Esophagus muscularis mucosa (tissue), 3 donors: ENCODE results near the gene KRTAP22-1.

Experiments
- POLR2A ChIP-seq: fragments of 450-650 bp; IDR thresholded peaks from one replicate; pipeline ENCODE4 v1.6.1; 2017; ENCODE audit warnings: antibody characterized with exemption, moderate library complexity, mild to moderate bottlenecking, low read depth
- POLR2AphosphoS5 ChIP-seq, 2 donors: sonication (generic); formaldehyde crosslinking; IDR thresholded peaks; one replicate each; pipeline ENCODE4 v1.6.1; 2017; ENCODE audit warnings: antibody characterized with exemption in 2 of 2
- TF ChIP-seq, protein P1 (sequence below), 3 experiments: fragments of 200-600 bp in 2 of 3; fragments of 450-650 bp in 1 of 3; sonication (generic) in 2 of 3; IDR thresholded peaks; one replicate each; pipeline ENCODE4 v1.5.1; 2017 to 2019; ENCODE audit warnings: antibody characterized with exemption in 3 of 3, mild to moderate bottlenecking in 2 of 3, moderate library complexity in 1 of 3

GRCh38 chr21:30613836-30614235 lies 12.9 kb downstream of the KRTAP22-1 start, which contains the start of gene KRTAP6-1:
- TF ChIP-seq, protein P1, sequence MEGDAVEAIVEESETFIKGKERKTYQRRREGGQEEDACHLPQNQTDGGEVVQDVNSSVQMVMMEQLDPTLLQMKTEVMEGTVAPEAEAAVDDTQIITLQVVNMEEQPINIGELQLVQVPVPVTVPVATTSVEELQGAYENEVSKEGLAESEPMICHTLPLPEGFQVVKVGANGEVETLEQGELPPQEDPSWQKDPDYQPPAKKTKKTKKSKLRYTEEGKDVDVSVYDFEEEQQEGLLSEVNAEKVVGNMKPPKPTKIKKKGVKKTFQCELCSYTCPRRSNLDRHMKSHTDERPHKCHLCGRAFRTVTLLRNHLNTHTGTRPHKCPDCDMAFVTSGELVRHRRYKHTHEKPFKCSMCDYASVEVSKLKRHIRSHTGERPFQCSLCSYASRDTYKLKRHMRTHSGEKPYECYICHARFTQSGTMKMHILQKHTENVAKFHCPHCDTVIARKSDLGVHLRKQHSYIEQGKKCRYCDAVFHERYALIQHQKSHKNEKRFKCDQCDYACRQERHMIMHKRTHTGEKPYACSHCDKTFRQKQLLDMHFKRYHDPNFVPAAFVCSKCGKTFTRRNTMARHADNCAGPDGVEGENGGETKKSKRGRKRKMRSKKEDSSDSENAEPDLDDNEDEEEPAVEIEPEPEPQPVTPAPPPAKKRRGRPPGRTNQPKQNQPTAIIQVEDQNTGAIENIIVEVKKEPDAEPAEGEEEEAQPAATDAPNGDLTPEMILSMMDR (IDR thresholded peaks at IDR 0.05), result no peak
- TF ChIP-seq POLR2AphosphoS5 (IDR thresholded peaks at IDR 0.05) (no peak), POLR2A (no peak)
